Measurements from ENCODE around the gene FBLL1.
"Not testable (repeated sequence)": the region's sequence is repeated elsewhere in the genome, so short reads cannot be mapped to it uniquely, and the experiment has no call there.

The FBLL1 gene

DNA sequence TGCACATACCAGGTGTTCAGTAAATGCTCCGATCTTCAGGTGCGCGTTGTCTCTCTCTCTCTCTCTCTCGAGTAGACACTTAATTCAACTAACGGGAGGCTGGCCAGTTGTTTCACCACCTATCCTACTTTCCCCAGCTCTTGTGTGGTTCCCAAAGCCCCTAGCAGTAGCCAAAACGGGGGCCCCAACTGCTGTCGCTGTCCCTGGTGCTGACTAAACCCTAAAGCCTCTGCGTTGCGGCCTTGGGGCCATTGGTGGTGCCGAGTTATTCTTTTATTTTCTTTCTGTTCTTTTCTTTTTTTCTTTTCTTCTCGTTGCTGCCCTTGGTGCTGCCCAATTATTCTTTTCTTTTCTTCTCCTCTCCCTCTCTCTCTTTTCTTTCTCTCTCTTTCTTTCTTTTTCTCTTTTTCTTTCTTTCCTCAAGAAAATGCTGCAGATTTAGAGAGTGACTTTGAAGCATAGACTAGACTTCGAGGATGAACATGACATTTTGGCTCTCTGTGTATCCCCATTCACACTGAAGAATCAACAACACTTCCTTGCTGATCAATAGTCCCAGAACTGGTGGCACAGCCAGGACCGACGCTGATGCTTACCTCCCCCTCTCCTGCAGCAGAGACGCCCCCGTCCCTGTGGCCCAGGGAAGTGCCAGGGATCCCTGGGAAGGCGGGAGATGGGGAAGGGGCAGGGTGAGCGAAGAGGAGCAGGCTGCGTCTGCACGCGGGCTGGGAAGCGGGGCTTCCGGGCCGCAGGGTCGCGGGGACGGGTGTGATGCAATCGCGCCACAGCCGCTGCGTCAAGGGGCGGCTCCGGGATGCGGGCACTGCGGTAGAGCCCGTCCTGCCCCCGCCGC lies at the start of gene FBLL1:
Gene FBLL1 (plus strand): TSS at position 785 of the 853 bp plus-strand sequence. CDS start 200 bp downstream, outside the sequence.
- no peak for DNase-seq (ENCODE audit: low read depth)

GRCh38 chr5:168480601-168481000 lies 48.5 kb upstream of the FBLL1 start:
- DNase-seq (ENCODE audit: low read depth) = no peak

GRCh38 chr5:168481330-168481788 lies 47.7 kb upstream of the FBLL1 start:
- DNase-seq (ENCODE audit: low read depth) = no peak

DNA sequence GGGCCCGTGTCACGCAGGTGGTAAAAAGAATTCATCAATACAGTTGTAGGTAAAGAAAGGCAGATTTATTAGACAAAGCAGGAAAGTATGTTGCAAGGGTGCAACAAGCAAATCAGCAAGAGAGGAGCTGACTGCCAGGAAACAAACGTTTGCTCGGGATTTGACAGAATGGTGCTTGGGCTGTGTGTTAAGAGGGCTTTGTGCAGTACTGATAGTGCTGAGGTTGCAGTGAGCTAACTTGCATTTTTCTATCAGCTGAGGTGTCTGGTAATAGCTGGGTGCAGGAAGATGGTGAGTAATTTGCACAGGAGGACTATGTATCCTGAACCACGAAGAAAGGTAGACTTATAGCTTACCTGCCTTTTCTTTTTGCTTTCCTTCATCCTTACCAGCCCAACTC lies 46.7 kb upstream of the FBLL1 start:
- no peak for DNase-seq (ENCODE audit: low read depth)

GRCh38 chr5:168486136-168486879 lies 42.8 kb upstream of the FBLL1 start, which contains the start of gene RARS1:
Gene RARS1, plus strand, starts transcription at chr5:168486471. Its CDS starts 28 bp downstream, at chr5:168486499.
- DNase-seq (ENCODE audit: low read depth) = peak; percentile 81

DNA sequence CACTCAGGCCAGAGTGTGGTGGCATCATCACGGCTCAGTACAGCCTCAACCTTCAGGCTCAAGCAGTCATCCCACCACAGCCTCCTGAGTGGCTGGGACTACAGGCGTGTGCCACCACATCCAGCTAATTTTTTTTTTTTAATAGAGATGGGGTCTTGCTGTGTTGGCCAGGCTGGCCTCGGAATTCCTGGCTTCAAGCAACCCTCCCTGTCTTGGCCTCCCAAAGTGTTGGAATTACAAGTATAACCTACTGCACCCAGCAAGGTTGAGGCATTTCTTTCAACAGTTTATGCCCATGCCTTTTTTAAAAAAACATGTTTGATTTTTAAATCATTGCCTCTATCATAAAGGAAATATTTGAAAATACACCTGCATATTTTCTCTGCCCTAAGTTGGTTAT lies 40.0 kb upstream of the FBLL1 start:
- DNase-seq (ENCODE audit: low read depth) = no peak

DNA sequence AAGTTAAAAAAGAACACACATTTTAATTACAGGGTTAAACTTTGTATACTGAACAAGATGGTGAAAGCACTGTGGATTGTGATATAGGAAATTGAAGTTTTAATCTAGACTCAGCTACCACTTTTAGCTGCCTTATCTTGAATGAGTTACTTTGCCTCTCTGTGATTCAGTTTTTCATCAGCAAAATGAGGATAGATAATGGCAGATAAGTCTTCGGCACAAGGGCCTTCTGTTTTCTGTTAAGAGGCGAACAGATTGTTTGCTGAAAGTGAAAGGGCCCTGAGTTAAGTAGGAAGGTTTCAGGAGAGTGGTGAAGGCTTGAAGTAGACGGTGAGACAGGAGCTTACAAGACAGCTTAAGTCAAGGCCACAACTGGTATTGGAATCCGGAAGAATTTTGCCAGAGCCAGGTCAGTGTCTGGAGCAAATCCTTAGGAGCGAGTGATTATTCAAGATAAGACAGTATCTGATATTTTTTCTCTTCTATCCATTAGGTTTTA lies 35.0 kb upstream of the FBLL1 start:
- no peak for DNase-seq (ENCODE audit: low read depth)

DNA sequence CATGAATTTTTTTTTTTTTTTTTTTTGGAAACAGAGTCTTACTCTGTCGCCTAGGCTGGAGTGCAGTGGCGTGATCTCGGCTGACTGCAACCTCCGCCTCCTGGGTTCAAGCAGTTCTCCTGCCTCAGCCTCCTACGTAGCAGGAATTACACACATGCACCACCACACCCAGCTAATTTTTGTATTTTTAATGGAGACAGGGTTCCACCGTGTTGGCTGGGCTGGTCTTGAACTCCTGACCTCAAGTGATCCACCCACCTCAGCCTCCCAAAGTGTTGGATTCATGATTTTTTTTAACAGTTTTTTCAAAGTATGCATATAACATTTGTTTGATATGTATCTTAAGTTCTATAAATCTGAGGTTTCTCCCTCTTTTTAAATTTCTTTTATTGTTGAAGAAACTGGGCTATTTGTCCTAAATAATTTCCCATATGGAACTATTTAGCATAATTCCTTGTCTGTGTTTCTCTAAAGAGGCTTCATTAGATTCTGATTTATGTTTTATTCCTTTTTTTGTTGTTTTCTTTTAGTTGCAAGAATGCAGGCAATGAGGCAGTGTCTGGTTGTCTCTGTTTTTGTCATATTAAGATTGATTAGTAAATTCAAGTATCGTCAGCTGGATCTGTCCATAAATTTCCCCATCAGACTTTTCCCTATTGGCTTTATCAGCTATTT lies 26.4 kb upstream of the FBLL1 start:
- DNase-seq (ENCODE audit: low read depth) = no peak

- DNase-seq (ENCODE audit: low read depth) = no peak
Measured at GRCh38 chr5:168513861-168514428, 15.2 kb upstream of the FBLL1 start.

DNA sequence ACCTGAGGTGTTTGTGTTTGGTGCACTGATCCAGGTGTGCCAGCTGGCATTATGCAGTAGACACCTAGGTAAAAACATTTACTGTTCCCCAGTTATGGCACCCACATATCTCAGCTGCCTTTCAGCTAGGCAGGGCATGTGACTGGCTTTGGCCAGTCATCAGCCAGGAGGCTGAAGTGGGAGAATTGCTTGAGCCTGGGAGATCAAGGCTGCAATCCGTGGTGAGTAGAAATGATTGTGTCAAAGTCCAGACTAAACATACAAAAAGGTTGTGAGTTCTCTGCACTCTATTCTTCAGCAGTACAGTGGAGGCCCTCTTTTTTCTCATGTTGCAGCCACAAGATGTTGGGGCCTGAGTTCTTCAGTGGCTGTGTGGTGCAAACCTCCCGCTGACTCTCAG lies 3.2 kb upstream of the FBLL1 start:
- no peak for DNase-seq (ENCODE audit: low read depth)

GRCh38 chr5:168527756-168528295 lies 1.3 kb upstream of the FBLL1 start:
- DNase-seq (ENCODE audit: low read depth) = no peak

GRCh38 chr5:168529374-168530234 lies 499 bp downstream of the FBLL1 start:
- no peak for DNase-seq (ENCODE audit: low read depth)

DNA sequence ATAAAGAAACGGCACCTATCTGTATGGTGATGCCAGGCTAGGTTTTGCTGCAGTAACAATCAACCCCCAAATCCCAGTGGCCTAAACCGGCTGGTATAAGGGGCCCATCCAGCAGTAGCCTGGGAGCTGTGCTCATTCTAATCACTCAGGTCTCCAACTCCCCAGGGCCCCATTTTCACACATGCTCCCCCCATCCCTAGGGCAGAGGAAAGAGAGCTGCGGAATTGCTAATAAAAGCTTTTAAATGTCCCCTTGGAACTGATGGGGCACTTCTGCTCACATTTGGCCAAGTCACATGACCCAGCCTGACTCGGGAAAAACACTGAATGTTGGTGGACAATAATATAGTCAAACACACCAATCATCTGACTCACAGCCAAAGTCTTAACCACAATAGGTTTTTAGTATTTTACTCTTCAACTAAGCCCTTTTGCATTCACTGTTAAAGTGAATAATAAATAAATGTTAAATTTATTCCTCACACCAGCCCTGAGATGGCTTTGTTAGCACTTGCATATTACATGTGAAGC lies 1.6 kb downstream of the FBLL1 start:
- DNase-seq (ENCODE audit: low read depth) = no peak

DNA sequence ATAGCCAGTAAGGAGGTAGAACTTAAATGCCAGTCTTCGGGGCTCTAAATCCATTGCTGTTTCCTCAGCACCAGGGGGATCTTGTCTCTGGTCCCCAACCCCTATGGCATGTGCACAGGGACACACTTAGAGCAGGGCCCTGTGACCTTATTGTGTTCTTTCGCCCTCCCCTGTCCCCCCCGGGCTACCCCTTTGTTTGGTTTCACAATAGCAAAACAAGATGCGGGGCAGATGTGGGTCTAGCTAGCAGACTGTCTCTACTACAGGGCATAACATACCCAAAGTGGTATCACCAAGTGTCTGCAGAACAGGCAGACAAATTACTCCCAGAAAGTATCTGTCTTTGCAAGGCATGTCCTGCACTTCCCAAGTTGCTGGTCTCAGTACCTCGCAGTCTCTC lies 2.1 kb downstream of the FBLL1 start:
- no peak for DNase-seq (ENCODE audit: low read depth)

- DNase-seq (ENCODE audit: low read depth) = no peak
Measured at GRCh38 chr5:168531987-168532864, 3.1 kb downstream of the FBLL1 start.

GRCh38 chr5:168534351-168534750 lies 5.2 kb downstream of the FBLL1 start:
- not testable (repeated sequence) for DNase-seq (ENCODE audit: low read depth)

- DNase-seq (ENCODE audit: low read depth) = no peak
Measured at GRCh38 chr5:168537176-168537575, 8.1 kb downstream of the FBLL1 start.

- DNase-seq (ENCODE audit: low read depth) = no peak
Measured at GRCh38 chr5:168549554-168549953, 20.4 kb downstream of the FBLL1 start.

- DNase-seq (ENCODE audit: low read depth) = no peak
Measured at GRCh38 chr5:168550656-168551055, 21.6 kb downstream of the FBLL1 start.
